Measurements from ENCODE around the gene FADS2.

FADS2 gene

DNA sequence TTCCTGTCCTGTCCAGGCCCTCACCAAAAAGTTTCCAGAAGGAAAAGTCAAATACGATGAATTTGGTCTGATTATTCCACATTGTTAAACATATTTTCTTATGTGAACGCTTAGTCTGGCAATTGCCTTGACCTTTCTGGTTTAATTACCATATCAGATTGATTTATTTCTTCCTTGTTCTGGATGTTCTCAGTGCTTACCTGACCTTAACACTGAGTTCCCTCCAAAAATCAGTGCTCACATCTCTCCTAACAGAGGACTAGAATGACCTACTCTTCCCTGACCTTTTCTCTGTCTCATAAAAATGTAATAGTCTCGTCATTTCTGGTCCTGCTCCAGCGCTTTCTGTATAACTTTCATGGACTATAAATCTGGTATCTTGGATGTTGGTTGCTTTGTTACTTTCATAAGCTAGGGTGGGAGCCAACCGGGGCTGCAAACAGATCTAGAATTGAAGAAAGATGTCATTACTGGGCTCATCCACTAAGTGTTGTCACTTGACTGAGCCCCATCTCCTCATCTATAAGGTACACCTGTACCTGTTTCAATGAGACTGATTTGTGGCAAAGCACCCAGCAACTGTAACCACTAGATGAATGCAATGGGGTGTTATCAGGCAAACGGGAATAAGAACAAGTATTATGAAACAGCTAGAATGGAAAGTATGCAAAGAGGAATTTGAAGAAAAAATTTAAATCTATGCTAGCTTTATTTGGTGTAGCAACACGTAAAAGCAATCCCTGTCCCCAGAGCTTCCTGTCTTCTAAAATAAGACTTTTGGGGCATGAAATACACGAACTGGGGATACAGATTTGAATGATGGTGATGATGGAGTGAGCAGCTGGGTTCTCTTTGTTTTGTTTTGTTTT lies 2.4 kb downstream of the FADS2 start:
- Histone ChIP-seq H3K27me3 (ENCODE audit: low read depth, low read length) (no peaks in the 10 kb centered on the region), H3K79me2 (ENCODE audit: low read length) (peaks cover 92% of the 10 kb centered on the region), H3K36me3 (replicated peaks; ENCODE audit: low read depth, low read length) (peaks cover 46% of the 10 kb centered on the region), H3K9ac (ENCODE audit: low read length) (peak overlapping the region; percentile 95), H3K4me1 (ENCODE audit: low read length) (peaks cover 74% of the 10 kb centered on the region), H3K27ac (ENCODE audit: low read length) (peak overlapping the region; percentile 96), H2AFZ (ENCODE audit: low read depth, low read length) (no peak overlapping the region), H4K20me1 (ENCODE audit: insufficient read depth, low read length) (peaks cover 30% of the 10 kb centered on the region), H3K4me3 (ENCODE audit: low read length) (peak overlapping the region; percentile 90), H3K4me2 (ENCODE audit: low read length) (peak overlapping the region; percentile 98), H3K9me3 (ENCODE audit: insufficient read depth, low read length) (no peaks in the 10 kb centered on the region)
- TF ChIP-seq EZH2phosphoT487 (IDR thresholded peaks at IDR 0.05; ENCODE audit: low read depth), result no peak
- TF ChIP-seq, protein P1, sequence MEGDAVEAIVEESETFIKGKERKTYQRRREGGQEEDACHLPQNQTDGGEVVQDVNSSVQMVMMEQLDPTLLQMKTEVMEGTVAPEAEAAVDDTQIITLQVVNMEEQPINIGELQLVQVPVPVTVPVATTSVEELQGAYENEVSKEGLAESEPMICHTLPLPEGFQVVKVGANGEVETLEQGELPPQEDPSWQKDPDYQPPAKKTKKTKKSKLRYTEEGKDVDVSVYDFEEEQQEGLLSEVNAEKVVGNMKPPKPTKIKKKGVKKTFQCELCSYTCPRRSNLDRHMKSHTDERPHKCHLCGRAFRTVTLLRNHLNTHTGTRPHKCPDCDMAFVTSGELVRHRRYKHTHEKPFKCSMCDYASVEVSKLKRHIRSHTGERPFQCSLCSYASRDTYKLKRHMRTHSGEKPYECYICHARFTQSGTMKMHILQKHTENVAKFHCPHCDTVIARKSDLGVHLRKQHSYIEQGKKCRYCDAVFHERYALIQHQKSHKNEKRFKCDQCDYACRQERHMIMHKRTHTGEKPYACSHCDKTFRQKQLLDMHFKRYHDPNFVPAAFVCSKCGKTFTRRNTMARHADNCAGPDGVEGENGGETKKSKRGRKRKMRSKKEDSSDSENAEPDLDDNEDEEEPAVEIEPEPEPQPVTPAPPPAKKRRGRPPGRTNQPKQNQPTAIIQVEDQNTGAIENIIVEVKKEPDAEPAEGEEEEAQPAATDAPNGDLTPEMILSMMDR (IDR thresholded peaks at IDR 0.05; ENCODE audit: low read depth, low read length), result no peak

DNA sequence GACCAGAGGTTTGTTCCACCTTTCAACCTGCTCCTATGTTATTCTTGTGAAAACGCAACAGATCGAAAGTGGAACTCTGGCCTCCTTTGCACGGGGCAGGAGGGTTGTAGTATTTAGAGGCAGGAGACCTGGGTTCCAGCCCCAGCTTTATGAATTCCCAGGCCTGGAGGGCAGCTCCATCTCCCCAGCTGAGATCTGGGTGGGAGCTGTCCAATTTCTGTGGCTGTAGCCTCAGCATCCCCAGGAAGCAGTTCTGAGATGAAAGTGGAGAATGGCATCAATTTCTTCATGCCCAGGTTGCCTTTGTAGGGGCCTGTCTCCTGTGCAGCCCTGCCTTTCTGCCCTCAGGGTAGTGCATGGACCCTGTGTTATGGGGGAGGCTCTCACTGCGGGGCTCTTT lies 4.1 kb downstream of the FADS2 start:
- Histone ChIP-seq H2AFZ (ENCODE audit: low read depth, low read length) (no peak overlapping the region), H3K27ac (ENCODE audit: low read length) (peak overlapping the region; percentile 96), H3K27me3 (ENCODE audit: low read depth, low read length) (no peaks in the 10 kb centered on the region), H3K4me2 (ENCODE audit: low read length) (peak overlapping the region; percentile 98), H3K9me3 (ENCODE audit: insufficient read depth, low read length) (no peaks in the 10 kb centered on the region), H3K4me1 (ENCODE audit: low read length) (peaks cover 67% of the 10 kb centered on the region), H3K79me2 (ENCODE audit: low read length) (peaks cover 95% of the 10 kb centered on the region), H3K4me3 (ENCODE audit: low read length) (no peak overlapping the region; the same call in 1 of the 2 replicates), H3K9ac (ENCODE audit: low read length) (no peak overlapping the region), H4K20me1 (ENCODE audit: insufficient read depth, low read length) (peaks cover 30% of the 10 kb centered on the region), H3K36me3 (replicated peaks; ENCODE audit: low read depth, low read length) (peaks cover 58% of the 10 kb centered on the region)
- TF ChIP-seq, protein P1 (IDR thresholded peaks at IDR 0.05; ENCODE audit: low read depth, low read length), result no peak

DNA sequence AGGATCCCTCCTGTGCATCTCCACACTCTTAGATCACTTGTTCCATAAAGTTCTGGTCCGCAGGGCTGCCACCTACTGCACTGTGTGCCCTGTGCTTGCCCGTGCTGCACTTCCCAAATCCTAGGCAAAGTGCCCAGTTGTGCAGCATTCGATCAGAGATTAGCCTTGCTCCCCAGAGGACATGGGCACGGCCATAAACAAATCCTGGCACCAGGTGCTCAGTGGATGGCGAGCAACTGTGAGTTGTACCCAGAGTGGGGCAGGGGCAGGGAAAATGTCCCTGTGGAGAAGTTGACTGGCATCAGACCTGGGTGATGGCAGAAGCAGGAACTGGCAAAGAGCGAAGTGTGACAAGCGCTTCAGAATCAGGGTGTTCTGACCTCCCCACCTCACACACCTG lies 4.7 kb downstream of the FADS2 start:
- Histone ChIP-seq H3K9me3 (ENCODE audit: insufficient read depth, low read length) (no peaks in the 10 kb centered on the region), H2AFZ (ENCODE audit: low read depth, low read length) (no peak overlapping the region), H3K36me3 (replicated peaks; ENCODE audit: low read depth, low read length) (peaks cover 63% of the 10 kb centered on the region), H3K27ac (ENCODE audit: low read length) (peak overlapping the region; percentile 96), H3K79me2 (ENCODE audit: low read length) (peaks cover 96% of the 10 kb centered on the region), H3K4me1 (ENCODE audit: low read length) (peaks cover 67% of the 10 kb centered on the region), H3K4me2 (ENCODE audit: low read length) (peak overlapping the region; percentile 98), H4K20me1 (ENCODE audit: insufficient read depth, low read length) (peaks cover 30% of the 10 kb centered on the region), H3K27me3 (ENCODE audit: low read depth, low read length) (no peaks in the 10 kb centered on the region), H3K4me3 (ENCODE audit: low read length) (0 out of 2 replicates have a peak overlapping the region, but pooled peaks have one; percentile 40), H3K9ac (ENCODE audit: low read length) (peak overlapping the region; percentile 71; the same call in 1 of the 2 replicates)
- TF ChIP-seq, protein P1 (IDR thresholded peaks at IDR 0.05; ENCODE audit: low read depth, low read length), result no peak
- TF ChIP-seq EZH2phosphoT487 (IDR thresholded peaks at IDR 0.05; ENCODE audit: low read depth), result no peak

DNA sequence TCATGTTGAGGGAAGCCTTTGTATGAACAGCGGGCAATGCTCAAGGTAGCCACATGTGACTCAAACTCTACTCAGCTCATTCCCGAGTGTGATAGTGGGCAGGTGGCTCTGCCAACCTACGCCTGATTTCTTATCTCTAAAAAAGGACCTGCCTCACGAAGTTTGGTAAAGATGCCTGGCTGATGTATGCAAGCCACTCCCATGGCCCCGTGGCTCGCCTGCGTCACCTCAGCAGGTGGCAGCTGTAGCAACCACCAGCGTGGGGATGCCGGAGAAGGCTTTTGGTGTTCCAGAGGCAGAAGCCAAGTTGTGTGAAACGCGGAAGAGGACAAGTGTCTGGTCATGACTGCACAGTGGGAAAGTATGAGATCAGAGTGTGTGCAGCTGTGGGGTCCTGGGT lies 5.4 kb downstream of the FADS2 start:
- Histone ChIP-seq H4K20me1 (ENCODE audit: insufficient read depth, low read length) (peaks cover 30% of the 10 kb centered on the region), H3K79me2 (ENCODE audit: low read length) (peaks cover 89% of the 10 kb centered on the region), H3K4me1 (ENCODE audit: low read length) (peaks cover 67% of the 10 kb centered on the region), H3K36me3 (replicated peaks; ENCODE audit: low read depth, low read length) (peaks cover 70% of the 10 kb centered on the region), H3K4me2 (ENCODE audit: low read length) (peak overlapping the region; percentile 98), H3K9me3 (ENCODE audit: insufficient read depth, low read length) (no peaks in the 10 kb centered on the region), H3K9ac (ENCODE audit: low read length) (peak overlapping the region; percentile 71), H2AFZ (ENCODE audit: low read depth, low read length) (no peak overlapping the region), H3K27me3 (ENCODE audit: low read depth, low read length) (no peaks in the 10 kb centered on the region), H3K27ac (ENCODE audit: low read length) (peak overlapping the region; percentile 96), H3K4me3 (ENCODE audit: low read length) (peak overlapping the region; percentile 40)
- TF ChIP-seq, protein P1 (IDR thresholded peaks at IDR 0.05; ENCODE audit: low read depth, low read length), result no peak
- TF ChIP-seq EZH2phosphoT487 (IDR thresholded peaks at IDR 0.05; ENCODE audit: low read depth), result no peak

Data from OCI-LY3 (cell line).